Endothelial cell of umbilical vein (primary cell): ENCODE data around the gene GRID1.

ENCODE experiments used
- EZH2 ChIP-seq: IDR thresholded peaks from 2 replicates; pipeline ENCODE4 v1.6.1; 2012; ENCODE audit warnings: borderline replicate concordance, low read depth, mild to moderate bottlenecking, moderate library complexity, low read length, inconsistent platforms; ENCODE audit not compliant: severe bottlenecking
- GATA2 ChIP-seq: IDR thresholded peaks from 2 replicates; pipeline ENCODE4 v1.7.0; 2011; ENCODE audit warnings: low read depth, mild to moderate bottlenecking, moderate library complexity, mixed read lengths, low read length; ENCODE audit not compliant: insufficient read length, insufficient read depth
- MAX ChIP-seq: IDR thresholded peaks from 2 replicates; pipeline ENCODE4 v1.6.1; 2011; ENCODE audit not compliant: insufficient read depth, insufficient read length
- POLR2A ChIP-seq: IDR thresholded peaks from 2 replicates; pipeline ENCODE4 v1.6.1; 2012; ENCODE audit warnings: low read depth, mild to moderate bottlenecking, control low read depth, low read length
- POLR2AphosphoS5 ChIP-seq: IDR thresholded peaks from 2 replicates; pipeline ENCODE4 v1.6.1; 2012; ENCODE audit warnings: low read depth, mild to moderate bottlenecking, control low read depth, low read length, moderate library complexity; ENCODE audit not compliant: insufficient read depth
- TF ChIP-seq, protein P1 (sequence below), 2 donors: IDR thresholded peaks; 1 replicate in 1 of 2; 2 replicates in 1 of 2; pipeline ENCODE4 v1.5.1; 2011; ENCODE audit warnings: low read length in 2 of 2, mild to moderate bottlenecking in 2 of 2, moderate library complexity in 2 of 2, control low read depth in 1 of 2, inconsistent platforms in 1 of 2, low read depth in 1 of 2; ENCODE audit not compliant: insufficient read depth in 1 of 2; ENCODE audit errors: extremely low read depth in 1 of 2

GRCh38 chr10:86205306-86206239 lies 161.0 kb downstream of the GRID1 start:
- TF ChIP-seq POLR2A, result no peak
- no peak for TF ChIP-seq POLR2AphosphoS5
- TF ChIP-seq, protein P1, sequence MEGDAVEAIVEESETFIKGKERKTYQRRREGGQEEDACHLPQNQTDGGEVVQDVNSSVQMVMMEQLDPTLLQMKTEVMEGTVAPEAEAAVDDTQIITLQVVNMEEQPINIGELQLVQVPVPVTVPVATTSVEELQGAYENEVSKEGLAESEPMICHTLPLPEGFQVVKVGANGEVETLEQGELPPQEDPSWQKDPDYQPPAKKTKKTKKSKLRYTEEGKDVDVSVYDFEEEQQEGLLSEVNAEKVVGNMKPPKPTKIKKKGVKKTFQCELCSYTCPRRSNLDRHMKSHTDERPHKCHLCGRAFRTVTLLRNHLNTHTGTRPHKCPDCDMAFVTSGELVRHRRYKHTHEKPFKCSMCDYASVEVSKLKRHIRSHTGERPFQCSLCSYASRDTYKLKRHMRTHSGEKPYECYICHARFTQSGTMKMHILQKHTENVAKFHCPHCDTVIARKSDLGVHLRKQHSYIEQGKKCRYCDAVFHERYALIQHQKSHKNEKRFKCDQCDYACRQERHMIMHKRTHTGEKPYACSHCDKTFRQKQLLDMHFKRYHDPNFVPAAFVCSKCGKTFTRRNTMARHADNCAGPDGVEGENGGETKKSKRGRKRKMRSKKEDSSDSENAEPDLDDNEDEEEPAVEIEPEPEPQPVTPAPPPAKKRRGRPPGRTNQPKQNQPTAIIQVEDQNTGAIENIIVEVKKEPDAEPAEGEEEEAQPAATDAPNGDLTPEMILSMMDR (IDR thresholded peaks at IDR 0.05; ENCODE audit: extremely low read depth in 1 of 2, insufficient read depth in 1 of 2, low read depth in 1 of 2, low read length in 2 of 2), result no peak
- TF ChIP-seq MAX, result no peak
- TF ChIP-seq EZH2, result no peak
- no peak for TF ChIP-seq GATA2
